ENCODE data around the gene LILRB5.
"Not testable (repeated sequence)": the region's sequence is repeated elsewhere in the genome, so short reads cannot be mapped to it uniquely, and the experiment has no call there.

LILRB5 gene

DNA sequence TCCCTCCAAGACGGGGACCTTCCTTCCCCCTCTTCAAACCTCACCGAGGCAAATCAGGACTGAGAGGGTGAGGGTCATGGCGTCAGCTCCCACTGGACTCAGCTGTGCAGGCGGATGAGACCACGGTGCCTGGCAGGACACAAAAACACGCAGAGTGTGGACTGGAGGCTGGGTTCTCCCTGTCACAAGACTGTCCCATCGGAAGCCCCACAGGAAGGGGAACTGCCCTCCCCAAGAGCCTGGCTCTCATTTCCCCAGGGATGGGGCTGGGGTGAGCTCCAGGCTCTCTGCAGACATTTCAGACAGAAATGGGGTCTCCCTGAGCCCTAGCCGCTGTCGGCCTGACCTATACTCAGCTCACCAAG is at the start of gene LILRB5:
LILRB5 (minus strand) TSS at position 158 of the 365 bp plus-strand sequence; CDS start at position 78, 80 bp downstream.
- DNase-seq (ENCODE audit: low spot score), result no peak

DNA sequence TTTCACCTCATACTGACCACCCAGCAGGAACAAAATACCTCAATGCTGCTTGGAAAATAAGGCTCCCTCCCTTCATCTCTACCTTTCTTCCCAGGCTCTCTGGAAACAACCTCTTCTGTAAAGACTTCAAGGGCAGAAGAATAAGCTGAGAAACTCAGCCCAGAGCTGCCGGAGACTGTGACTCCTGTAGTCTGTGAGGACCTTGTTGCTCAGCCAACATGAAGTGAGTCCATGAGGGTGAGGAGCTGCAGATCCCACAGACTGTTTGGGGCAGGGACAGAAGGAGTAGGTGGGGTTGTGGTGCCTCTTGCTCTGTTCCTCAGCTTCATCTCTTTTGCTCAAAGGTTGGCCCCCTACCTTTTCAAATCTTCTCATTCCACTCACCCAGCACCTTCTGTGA is 48.1 kb upstream of the LILRB5 start:
- DNase-seq (ENCODE audit: low spot score), result no peak

DNA sequence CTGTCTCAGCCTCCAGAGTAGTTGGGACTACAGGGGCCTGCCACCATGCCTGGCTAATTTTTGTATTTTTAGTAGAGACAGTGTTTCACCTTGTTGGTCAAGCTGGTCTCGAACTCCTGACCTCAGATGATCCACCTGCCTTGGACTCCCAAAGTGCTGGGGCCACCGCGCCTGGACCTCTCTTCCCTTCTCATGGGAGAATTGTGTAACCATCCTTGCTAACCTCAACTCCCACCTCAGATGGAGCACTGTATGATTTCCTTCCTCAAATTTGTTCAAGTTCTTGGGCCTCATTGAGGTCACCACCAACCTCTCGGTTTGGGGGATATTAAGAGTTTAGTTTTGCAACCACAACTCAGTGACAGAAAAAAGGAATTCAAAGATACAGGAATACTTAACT is 45.2 kb upstream of the LILRB5 start:
- DNase-seq (ENCODE audit: low spot score), result no peak

DNA sequence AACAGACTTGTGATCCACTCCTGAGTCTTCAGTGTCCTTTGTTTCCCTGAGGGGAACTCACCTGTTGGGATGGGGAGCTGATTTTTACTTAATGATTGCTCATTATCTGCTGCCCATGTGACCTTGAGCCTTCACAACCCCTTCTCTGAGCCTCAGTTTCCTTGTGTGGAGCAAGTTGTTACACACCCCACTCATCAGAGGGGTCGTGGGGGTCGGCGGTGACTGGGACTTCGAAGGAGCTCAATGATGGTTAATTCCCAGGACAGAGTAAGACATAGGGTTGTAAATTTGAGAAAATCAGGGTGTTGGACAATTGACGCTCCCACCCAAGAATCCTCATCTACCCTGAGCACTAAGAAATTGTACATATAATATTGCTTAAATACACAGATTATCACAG is 42.4 kb upstream of the LILRB5 start:
- no peak for DNase-seq (ENCODE audit: low spot score)

DNA sequence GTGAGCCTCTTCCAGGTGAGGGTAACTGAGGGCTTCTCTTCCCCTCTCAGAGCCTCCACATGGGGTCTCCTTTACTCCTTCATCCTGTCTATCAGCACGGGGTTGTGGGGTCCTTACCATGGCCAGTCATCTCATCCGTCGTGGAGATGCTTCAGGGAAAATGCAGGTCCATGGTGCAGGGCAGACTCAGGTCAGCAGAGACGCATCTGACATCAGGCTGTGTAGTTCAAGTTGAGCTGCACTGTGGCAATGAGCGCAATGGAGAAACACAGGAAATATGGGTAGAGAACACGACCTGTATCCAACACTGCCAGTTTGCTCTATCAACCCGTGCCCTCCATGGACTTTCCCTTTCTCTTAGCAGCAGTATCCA is 42.0 kb upstream of the LILRB5 start:
- no peak for DNase-seq (ENCODE audit: low spot score)

DNA sequence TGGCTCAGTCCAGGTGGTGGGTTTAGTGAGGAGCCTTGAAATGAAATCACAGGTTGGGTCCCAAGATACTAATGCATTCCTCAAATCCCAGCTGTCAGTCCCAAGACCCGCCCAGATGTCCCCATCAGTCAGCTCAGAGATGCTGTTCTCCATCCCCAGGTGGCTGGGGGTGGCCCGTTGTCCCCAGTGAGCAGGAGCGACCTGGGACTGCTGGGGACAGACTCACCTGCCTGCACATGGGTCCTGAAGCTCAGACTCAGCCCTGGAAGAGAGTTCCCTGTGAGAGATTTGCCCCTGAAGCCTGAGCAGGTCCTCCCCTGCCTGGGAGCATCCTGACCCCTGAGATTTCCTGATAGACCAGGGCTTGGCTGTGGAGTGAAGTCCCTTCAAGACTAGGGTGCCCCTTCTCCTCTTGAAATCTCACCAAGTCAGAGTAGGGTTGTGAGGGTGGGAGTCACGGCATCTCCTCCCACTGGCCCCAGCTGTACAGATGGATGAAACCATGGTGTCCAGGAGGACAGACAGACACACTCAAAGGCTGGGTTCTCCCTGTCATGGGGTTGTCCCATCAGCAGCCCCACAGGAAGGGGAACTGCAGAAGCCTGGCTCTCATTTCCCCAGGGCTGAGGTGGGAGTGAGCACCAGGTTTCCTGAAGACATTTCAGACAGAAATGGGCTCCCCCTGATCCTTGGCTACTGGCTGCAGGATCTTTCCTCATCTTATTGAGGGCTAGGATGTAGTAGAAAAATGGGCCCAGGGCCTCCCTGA is 41.5 kb upstream of the LILRB5 start:
- no peak for DNase-seq (ENCODE audit: low spot score)

DNA sequence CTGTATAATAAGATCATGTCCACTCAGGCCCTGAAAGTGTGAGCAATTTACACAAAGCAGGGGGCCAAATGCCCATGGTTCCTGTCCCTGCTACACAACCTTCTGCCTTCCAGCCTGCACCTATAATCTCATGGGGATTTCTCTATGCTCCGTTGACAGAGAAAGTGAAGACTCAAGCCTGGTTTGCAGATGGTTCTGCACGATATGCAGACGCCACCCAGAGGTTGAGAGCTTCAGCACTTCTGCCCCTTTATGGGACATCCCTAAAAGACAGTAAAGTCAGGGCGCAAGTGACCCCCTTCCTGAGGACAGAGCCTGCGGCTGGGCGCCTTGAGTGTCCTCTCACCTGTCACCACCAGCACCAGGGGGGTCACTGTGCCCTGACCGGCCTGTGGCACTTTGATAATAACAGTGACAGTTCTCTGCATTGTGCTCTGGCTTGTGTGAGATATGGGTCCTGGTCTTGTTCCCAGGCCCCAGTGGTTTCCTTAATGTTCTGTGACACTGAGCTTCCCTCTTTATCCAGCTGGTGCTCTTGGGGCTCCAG is 40.8 kb upstream of the LILRB5 start:
- no peak for DNase-seq (ENCODE audit: low spot score)

DNA sequence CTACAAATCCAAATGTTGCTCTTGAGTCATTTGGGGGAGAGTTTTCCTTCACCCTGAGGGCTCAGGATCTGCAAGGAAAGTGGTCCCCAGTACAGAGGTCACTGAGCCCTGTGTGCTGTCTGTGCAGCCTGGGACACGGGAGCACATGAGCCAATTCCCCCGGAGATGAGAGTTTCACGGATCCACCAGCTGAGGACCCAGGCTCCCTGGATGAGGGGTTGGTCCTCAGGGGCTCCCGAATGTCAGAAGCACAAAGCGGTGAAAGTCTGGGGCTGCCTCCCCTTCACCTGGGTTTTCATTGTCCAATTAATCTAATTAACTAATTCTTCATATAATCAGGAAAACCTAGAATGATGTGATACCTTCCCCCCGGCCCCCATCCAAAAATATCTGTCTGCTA is 37.5 kb upstream of the LILRB5 start:
- no peak for DNase-seq (ENCODE audit: low spot score)

DNA sequence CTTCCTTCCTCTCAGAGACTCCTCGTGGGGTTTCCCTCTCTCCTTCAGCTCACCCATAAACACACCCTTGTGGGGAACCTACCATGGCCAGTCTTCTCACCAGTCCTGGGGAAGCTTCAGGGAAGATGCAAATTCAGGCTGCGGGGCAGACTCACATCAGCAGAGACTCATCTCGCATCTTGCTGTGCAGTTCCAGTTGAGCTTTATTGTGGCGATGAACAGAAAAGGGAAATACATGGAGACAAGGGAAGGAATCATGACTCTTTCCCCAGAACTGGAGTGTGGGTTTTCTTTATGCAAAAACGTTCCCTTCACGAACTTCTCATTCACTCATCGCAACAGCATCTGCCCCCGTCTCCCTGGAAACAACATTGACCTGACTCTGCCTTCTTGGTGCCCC is 32.1 kb upstream of the LILRB5 start:
- DNase-seq (ENCODE audit: low spot score), result not testable (repeated sequence)

DNA sequence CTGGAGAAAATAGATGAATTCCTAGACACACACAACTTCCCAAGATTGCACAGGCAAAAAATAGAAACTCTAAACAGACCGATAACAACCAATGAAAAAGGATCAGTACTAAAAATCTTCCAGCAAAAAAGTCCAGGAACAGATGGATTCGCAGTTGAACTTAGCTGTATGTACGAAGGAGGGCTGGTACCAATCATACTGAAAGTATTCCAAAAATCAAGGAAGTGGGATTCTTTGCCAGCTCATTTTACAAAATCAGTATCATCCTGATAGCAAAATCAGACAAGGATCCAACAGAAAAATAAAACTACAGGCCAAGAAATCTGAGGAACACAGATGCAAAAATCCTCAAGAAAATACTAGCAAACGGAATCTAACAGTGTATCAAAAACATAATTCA is 30.4 kb upstream of the LILRB5 start:
- DNase-seq (ENCODE audit: low spot score), result no peak

DNA sequence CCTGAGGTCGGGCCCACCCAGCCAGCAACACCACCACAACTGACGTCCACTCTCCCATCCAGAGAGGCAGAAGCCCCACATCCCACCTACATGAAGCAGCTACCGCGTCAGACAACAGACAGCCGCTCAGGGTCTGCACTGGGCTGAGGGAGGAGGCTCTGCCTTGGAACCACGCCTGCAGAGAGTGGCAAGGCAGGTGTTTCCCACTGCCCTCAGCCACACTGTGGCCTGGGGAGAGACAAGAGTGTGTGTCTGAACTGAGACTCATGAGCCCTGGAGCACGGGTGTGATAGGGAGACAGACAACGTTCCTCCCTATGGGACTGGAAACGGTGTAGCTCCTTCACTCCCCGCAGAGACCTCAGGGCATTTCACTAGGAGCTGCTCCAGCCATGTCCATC is 29.2 kb upstream of the LILRB5 start:
- not testable (repeated sequence) for DNase-seq (ENCODE audit: low spot score)

DNA sequence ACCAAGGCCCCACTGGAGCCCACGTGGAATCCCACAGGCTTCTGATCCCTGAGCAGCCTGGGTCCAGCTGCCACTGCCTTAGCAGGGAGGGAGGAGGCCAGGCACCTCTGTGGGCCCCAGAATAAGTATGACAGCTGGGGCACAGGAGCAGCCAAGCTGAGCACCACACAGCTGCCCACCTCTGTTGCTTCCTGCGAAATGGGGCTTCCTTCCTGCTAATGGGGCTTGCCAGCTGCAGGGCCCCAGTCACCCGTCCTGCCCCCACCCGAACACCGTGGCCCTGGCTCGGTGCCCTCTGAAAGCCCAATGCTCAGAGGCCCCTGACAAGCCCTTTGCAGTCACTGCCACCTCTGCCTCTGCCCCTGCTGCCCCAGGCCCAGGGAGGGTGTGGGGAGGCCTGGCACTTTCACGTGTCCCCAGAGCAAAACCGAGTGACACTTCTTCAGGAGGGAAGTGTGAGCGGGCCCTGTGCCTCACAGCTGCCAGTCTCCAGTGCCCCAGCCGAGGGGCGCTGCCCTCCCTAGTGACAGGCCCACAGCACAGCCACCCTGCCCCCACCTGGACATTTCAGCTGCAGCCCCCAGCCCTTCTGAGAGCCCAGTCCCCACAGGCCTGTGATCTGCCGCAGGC is 28.5 kb upstream of the LILRB5 start:
- DNase-seq (ENCODE audit: low spot score), result not testable (repeated sequence)

DNA sequence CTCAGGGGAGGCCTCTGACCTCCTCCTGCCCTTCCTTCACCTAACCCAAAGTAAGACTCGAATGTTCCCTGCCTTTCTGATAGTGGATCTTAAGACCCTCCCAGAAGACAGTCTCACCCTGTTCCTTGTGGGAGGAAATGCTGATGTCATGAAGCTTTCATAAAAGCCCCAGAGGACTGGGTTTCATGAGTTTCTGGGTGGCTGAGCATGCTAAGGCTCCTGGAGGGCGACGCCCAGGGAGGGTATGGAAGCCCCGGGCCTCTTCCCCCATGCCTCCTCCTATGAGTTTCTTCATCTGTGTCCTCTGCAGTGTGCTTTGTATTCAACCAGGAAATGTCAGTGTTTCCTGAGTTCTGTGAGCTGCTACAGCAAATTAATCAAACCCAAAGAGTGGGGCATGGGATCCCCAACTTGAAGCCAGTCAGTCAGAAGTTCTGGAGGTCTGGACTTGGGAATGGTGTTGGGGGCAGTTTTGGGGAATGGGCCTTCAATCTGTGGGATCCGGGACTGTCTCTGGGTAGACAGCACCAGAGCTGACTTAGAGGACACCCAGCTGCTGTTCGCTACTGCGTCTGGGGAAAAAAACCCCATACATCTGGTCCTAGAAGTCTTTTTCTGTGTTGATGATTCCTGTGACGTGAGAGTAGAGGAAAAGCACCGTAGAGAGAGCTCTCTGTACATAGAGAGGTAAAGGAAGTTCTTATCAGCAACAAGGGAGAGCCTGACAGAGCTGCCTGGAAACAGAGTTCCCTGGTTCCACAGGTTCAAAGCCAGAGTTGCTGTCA is 25.8 kb upstream of the LILRB5 start:
- DNase-seq (ENCODE audit: low spot score), result no peak

DNA sequence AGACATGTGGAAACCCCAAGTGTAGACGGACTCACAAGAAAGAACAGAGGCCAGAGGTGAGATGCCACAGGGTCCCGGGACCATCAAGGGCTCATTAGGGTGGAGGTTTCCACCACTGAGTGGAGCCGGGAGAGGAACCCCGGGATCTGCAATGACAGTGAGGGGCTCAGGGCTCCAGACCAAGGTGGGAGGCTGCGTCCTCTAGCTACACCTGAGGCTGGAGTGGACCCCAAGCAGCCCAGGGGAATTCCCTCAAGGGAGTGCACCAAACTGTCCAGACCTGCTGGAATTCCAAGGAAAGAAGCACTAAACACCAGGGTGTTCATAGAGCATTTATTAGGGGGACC is 24.6 kb upstream of the LILRB5 start:
- not testable (repeated sequence) for DNase-seq (ENCODE audit: low spot score)

DNA sequence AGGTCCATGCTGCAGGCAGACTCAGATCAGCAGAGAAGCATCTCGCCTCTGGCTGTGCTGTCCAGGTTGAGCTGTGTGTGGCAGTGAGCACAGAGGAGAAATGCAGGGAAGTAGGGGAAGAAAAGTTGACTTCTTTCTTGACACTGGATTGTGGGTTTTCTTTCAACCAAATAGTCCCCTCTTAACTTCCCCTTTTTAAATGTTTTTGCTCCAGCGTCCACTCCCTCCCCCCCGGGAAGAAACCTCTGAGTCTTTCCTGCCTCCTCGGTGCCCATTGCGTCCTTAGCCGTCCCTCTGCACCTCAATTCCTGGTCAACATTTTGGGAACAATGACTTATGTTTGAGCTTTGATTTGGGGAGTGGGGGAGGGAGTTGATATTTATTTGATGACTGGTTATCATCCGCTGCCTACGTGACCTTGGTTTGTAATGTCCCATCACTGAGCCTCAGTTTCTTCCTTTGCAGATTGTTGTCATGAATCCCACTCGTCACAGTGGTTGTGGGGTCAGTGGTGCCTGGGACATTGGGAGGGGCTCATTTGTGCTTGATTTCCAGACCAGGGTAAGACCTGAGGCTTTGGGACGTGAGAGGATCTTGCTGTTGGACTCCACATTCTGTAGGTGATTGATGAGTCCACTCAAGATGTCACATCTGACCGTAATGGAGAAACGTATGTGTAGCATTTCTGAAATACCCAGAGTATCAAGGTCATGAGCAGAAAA is 24.1 kb upstream of the LILRB5 start, which contains the start of gene LILRB2:
LILRB2 (minus strand) TSS at position 104 of the 722 bp plus-strand sequence. CDS start 614 bp downstream, outside the sequence.
- no peak for DNase-seq (ENCODE audit: low spot score)

DNA sequence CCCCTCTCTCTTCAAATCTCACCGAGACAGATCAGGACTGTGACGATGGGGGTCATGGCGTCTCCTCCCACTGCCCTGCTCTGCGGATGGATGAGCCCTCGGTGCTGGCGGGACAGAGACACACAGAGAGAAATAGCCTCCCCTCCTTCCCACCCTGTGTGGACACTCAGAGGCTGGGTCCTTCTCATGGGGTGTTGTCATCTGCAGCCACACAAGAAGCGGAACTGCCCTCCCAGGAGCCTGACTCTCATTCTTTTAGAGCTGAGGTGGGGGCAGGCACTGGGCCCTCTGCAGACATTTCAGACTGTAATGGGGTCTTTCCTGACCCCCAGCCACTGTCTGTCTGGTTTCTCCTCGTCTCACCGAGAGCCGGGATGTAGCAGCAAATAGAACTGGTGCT is 23.4 kb upstream of the LILRB5 start:
- not testable (repeated sequence) for DNase-seq (ENCODE audit: low spot score)

DNA sequence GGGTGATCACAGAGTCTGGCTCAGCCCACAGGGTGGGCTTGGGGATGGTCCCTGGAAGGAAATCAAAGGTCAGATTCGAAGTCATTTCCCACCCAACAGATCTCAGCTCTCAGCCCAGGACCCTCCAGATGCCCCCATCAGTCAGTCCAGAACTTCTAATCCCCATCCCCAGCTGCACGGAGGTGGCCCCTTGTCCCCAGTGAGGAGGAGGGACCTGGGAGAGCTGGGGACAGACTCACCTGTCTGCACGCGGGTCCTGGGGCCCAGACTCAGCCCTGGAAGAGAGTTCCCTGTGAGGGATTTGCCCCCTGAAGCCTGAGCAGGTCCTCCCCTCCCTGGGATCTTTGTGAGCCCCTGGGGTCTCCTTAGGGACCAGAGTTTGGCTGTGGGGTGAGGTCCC is 23.0 kb upstream of the LILRB5 start:
- not testable (repeated sequence) for DNase-seq (ENCODE audit: low spot score)

DNA sequence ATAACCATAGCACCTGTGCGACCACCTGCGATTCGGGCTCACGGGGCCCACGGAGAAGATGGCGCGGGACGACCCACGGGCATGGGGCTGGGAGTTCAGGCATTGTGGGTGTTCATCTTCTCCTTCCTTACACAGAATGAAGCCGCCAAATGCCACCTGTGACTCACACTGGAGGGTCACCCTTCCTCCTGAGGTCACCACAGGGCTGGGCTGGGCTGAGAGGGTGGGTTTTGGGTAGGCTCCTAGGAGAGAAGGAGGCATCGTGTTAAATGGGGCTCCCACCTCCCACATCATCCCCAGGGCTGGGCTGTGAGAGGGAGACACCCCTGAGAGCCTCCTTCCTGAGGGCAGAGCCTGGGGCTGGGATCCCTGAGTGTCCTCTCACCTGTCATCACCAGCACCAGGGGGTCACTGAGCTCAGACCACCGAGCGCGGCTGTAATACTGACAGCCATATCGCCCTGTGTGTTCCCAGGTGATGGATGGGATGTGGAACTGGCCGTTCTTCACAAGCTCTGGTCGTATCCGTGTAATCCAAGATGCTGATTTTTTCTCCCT is 22.4 kb upstream of the LILRB5 start:
- DNase-seq (ENCODE audit: low spot score), result no peak

DNA sequence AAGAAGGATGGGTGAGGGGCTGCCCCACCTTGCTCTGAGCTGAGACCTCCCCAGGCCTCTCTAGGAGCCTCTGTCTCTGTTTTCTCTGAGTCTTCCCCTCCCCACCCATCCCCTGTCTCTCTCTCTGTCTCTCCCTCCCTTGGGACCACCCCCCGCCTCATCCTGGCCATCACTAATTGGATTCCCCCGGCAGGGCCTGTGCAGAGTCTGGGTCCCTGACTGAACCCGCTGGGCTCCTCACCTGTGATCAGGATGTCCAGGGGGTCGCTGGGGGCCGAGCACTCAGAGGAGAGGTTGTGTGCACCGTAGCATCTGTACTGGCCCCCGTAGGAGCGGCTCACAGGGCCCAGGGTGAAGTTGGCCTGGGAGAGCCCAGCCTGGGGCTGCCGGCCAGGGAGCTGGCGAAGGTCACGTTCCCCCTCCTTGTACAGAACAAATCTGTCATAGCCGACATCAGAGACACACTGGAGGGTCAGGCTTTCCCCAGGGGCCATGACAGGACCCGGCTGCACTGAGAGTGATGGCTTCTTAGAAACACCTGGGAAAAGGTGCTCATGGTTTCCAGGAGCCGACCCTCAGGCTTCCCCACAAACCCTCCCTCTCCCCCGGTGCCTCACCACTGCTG is 21.6 kb upstream of the LILRB5 start:
- not testable (repeated sequence) for DNase-seq (ENCODE audit: low spot score)

DNA sequence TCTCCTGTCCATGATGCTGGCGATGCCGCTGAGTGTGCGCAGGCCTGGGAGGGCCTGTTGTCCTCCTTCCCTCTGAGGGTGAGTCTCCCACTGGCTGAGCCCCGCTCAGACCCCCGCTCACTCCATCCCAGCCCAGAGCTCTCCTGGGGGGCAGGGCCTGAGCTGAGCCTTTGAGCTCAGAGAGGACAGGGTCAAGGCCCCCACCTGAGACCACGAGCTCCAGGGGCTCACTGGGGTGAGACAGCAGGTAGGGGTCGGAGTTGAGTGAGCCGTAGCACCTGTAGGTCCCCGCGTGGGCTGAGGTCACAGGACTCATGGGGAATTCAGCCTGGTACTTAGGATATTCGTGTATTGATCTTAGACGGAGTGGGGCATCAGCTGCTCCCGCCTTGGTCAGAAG is 21.0 kb upstream of the LILRB5 start:
- DNase-seq (ENCODE audit: low spot score), result not testable (repeated sequence)

DNA sequence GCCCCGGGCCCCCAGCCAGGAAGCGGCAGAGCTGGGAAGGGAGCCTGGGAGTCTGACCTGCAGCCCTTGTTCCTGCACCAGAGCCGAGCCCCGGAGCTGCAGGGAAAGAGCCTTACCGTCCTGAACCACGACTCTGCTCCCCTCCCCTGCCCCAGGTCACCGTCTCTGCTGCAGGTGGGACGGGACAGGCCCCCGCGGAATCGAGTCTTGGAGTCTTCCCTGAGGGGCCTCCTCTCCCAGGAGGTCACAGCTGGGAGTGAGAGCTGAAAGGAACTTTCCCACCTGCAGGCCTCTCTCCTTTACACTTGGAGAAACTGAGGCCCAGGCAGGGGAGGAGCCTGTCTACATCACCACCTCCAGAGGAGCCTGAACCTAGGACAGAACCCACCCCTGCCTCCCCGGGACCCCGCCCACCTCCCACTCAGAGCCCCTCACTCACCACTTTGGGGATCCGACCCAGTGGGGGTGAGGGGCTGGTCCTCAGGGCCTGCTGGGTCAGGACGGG is 20.1 kb upstream of the LILRB5 start:
- DNase-seq (ENCODE audit: low spot score), result not testable (repeated sequence)
